ENCODE results near the gene ST3GAL6. TPM values are rescaled to one million over a fixed set of nuclear protein-coding genes. Genes with fewer than 3 reads are reported as not detected.

The ST3GAL6 gene
- total and polyA plus RNA-seq, 2 donors (not counting 1 experiment from before 2014, with no cell fraction given), result 0.58 TPM; not detected in 1

- Histone ChIP-seq H3K4me3 (ENCODE audit: control extremely low read depth in 1 of 5, extremely low read depth in 1 of 5, insufficient read depth in 1 of 5, low read depth in 2 of 5, low read length in 4 of 5) (no peak overlapping the region), H3K79me2 (ENCODE audit: control insufficient read depth, insufficient read depth, low read length) (no peaks in the 10 kb centered on the region), H3K9ac (ENCODE audit: low read length) (no peak overlapping the region), H3K27me3 (replicated peaks in 1 of 4; ENCODE audit: control extremely low read depth in 1 of 4, control insufficient read depth in 3 of 4, insufficient read depth in 4 of 4, low read length in 3 of 4) (no peaks in the 10 kb centered on the region), H3K4me2 (replicated peaks; ENCODE audit: low read depth, low read length, poor library complexity, severe bottlenecking) (no peak overlapping the region), H4K20me1 (ENCODE audit: control insufficient read depth, insufficient read depth, low read length, poor library complexity, severe bottlenecking) (no peaks in the 10 kb centered on the region), H3K36me3 (replicated peaks in 1 of 2; ENCODE audit: control extremely low read depth in 1 of 2, control insufficient read depth in 1 of 2, extremely low read depth in 1 of 2, insufficient read depth in 2 of 2, low read length in 1 of 2) (no peaks in the 10 kb centered on the region), H3K9me3 (ENCODE audit: control extremely low read depth in 1 of 3, control insufficient read depth in 2 of 3, insufficient read depth in 1 of 3, low read length in 2 of 3) (no peaks in the 10 kb centered on the region), H3K4me1 (ENCODE audit: control insufficient read depth in 2 of 2, insufficient read depth in 2 of 2, low read length in 2 of 2) (no peaks in the 10 kb centered on the region), H2AFZ (ENCODE audit: insufficient read depth, low read depth, low read length, poor library complexity, severe bottlenecking) (no peak overlapping the region), H3K27ac (ENCODE audit: low read length in 2 of 2) (no peak overlapping the region)
- peak; percentile 14 for DNase-seq
- no peaks in the 10 kb centered on the region for H3K9me3 Mint-ChIP-seq (ENCODE audit: insufficient read depth)
- 49% methylated on average over 8 of the region's 8 CpGs for WGBS (ENCODE audit: insufficient coverage)
- TF ChIP-seq CTCF (IDR thresholded peaks at IDR 0.05) (no peak), EZH2 (IDR thresholded peaks at IDR 0.05; ENCODE audit: borderline replicate concordance, insufficient read depth, low read depth, low read length, poor library complexity, severe bottlenecking) (no peak)
- no peak for ATAC-seq (ENCODE audit: low read depth)
- intact Hi-C loops (cut with micrococcal nuclease), result no loop called here
- POLR2A ChIA-PET, result no interaction called here
- no peaks in the 10 kb centered on the region for H3K4me1 Mint-ChIP-seq
- no peak overlapping the region for H3K27ac Mint-ChIP-seq
- H3K4me3 Mint-ChIP-seq, result no peak overlapping the region
- CTCF ChIA-PET, result no interaction called here
- H3K27me3 Mint-ChIP-seq, result peaks cover 7% of the 10 kb centered on the region
Measured at GRCh38 chr3:98770261-98771039, 7.3 kb downstream of the ST3GAL6 start.

GRCh38 chr3:98772022-98772421, 8.9 kb downstream of the ST3GAL6 start:
- ATAC-seq (ENCODE audit: low read depth) (no peak), DNase-seq (no peak)
- no peaks in the 10 kb centered on the region for H3K79me2 ChIP-seq (ENCODE audit: control insufficient read depth, insufficient read depth, low read length)
- no peak overlapping the region for H2AFZ ChIP-seq (ENCODE audit: insufficient read depth, low read depth, low read length, poor library complexity, severe bottlenecking)
- CTCF ChIA-PET, result no interaction called here
- TF ChIP-seq CTCF (IDR thresholded peaks at IDR 0.05) (no peak), EZH2 (IDR thresholded peaks at IDR 0.05; ENCODE audit: borderline replicate concordance, insufficient read depth, low read depth, low read length, poor library complexity, severe bottlenecking) (no peak)
- no peaks in the 10 kb centered on the region for H3K4me1 ChIP-seq (ENCODE audit: control insufficient read depth in 2 of 2, insufficient read depth in 2 of 2, low read length in 2 of 2)
- no peaks in the 10 kb centered on the region for H3K27me3 ChIP-seq (replicated peaks in 1 of 4; ENCODE audit: control extremely low read depth in 1 of 4, control insufficient read depth in 3 of 4, insufficient read depth in 4 of 4, low read length in 3 of 4)
- peaks cover 10% of the 10 kb centered on the region for H3K27me3 Mint-ChIP-seq
- POLR2A ChIA-PET, result no interaction called here
- no peaks in the 10 kb centered on the region for H3K9me3 ChIP-seq (ENCODE audit: control extremely low read depth in 1 of 3, control insufficient read depth in 2 of 3, insufficient read depth in 1 of 3, low read length in 2 of 3)
- intact Hi-C loops (cut with micrococcal nuclease), result no loop called here
- H3K36me3 ChIP-seq (replicated peaks in 1 of 2; ENCODE audit: control extremely low read depth in 1 of 2, control insufficient read depth in 1 of 2, extremely low read depth in 1 of 2, insufficient read depth in 2 of 2, low read length in 1 of 2), result no peaks in the 10 kb centered on the region
- H3K4me3 ChIP-seq (ENCODE audit: control extremely low read depth in 1 of 5, extremely low read depth in 1 of 5, insufficient read depth in 1 of 5, low read depth in 2 of 5, low read length in 4 of 5), result no peak overlapping the region
- H3K4me2 ChIP-seq (replicated peaks; ENCODE audit: low read depth, low read length, poor library complexity, severe bottlenecking), result no peak overlapping the region
- no peaks in the 10 kb centered on the region for H3K9me3 Mint-ChIP-seq (ENCODE audit: insufficient read depth)
- no peak overlapping the region for H3K4me3 Mint-ChIP-seq
- H3K27ac ChIP-seq (ENCODE audit: low read length in 2 of 2), result no peak overlapping the region
- no peaks in the 10 kb centered on the region for H4K20me1 ChIP-seq (ENCODE audit: control insufficient read depth, insufficient read depth, low read length, poor library complexity, severe bottlenecking)
- H3K4me1 Mint-ChIP-seq, result no peaks in the 10 kb centered on the region
- WGBS (ENCODE audit: insufficient coverage), result 100% methylated on average over 1 of the region's 2 CpGs
- H3K27ac Mint-ChIP-seq, result no peak overlapping the region
- H3K9ac ChIP-seq (ENCODE audit: low read length), result no peak overlapping the region
